Adrenal gland (tissue), 5 donors: ENCODE measurements around the gene PEF1.

Experiments
- POLR2A ChIP-seq, 2 donors: fragments of 450-650 bp; IDR thresholded peaks; one replicate each; pipeline ENCODE4 v1.6.1; 2017; ENCODE audit warnings: antibody characterized with exemption in 2 of 2, mild to moderate bottlenecking in 2 of 2, moderate library complexity in 1 of 2
- TF ChIP-seq, protein P1 (sequence below), 6 experiments: fragments of 450-650 bp in 4 of 6; fragments of 200-600 bp in 2 of 6; sonication (generic) in 1 of 6; IDR thresholded peaks; 1 replicate in 5 of 6; 2 replicates in 1 of 6; pipeline versions ENCODE4 v1.5.1 to v1.8.0; 2016 to 2021; ENCODE audit warnings: antibody characterized with exemption in 6 of 6, mild to moderate bottlenecking in 2 of 6, moderate library complexity in 1 of 6
- donor health status: DM: no; HTN: no; CAD: no.

DNA sequence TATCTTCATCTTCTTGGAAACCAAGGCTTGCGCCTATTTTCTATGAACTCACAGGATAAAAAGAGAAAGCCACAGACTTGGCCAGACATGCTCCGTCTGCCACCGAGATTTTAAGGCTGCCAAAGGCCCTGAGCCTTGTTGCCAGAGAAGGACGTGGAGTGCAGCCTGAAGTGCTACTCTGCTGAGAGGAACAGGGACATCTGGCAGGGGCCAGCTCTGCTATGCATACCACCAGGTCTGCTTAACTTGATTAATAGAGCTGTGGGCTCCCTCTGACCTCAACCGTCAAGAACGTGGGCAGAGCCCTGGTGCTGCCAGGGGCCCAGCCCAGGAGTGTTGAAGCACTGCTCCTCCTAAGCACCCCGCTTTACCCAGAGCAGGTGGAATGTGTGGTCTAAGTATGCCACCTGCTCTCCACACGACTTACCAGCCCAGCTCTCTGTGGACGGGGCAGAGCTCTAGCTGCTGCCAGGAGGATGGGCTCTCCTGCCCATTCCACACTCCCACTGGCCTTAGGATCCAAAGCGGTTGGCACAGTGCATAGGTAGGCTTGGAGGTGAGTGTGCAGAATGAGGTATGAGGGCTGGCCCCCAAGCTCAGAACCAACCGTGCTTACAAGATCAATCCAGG, 16.6 kb downstream of the PEF1 start:
- TF ChIP-seq, protein P1, sequence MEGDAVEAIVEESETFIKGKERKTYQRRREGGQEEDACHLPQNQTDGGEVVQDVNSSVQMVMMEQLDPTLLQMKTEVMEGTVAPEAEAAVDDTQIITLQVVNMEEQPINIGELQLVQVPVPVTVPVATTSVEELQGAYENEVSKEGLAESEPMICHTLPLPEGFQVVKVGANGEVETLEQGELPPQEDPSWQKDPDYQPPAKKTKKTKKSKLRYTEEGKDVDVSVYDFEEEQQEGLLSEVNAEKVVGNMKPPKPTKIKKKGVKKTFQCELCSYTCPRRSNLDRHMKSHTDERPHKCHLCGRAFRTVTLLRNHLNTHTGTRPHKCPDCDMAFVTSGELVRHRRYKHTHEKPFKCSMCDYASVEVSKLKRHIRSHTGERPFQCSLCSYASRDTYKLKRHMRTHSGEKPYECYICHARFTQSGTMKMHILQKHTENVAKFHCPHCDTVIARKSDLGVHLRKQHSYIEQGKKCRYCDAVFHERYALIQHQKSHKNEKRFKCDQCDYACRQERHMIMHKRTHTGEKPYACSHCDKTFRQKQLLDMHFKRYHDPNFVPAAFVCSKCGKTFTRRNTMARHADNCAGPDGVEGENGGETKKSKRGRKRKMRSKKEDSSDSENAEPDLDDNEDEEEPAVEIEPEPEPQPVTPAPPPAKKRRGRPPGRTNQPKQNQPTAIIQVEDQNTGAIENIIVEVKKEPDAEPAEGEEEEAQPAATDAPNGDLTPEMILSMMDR (IDR thresholded peaks at IDR 0.05), result no peak
- peak in 1 of 2 donors; percentile 24 for TF ChIP-seq POLR2A (IDR thresholded peaks at IDR 0.05)
